ENCODE data around the gene MT1HL1.
"Not testable (repeated sequence)": the region's sequence is repeated elsewhere in the genome, so short reads cannot be mapped to it uniquely, and the experiment has no call there.

MT1HL1 gene

DNA sequence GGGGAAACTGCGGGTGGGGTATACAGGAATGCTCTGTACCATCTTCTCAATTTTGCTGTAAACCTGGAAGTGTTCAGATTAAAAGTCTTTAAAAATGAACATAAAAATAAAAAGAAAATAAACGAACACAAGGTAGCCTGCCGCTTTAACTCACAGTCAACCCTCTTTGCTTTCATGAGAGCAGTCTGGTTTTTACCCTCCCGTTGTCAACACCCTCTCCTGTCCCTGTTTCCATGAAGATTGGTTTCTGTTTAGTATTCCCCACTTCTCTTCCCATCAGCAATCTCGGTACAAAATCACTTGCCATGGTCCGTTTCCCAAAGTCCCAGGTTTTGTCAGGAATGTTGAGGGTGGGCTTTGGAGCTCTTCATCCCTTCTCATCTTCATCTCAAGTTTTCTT, 28.8 kb downstream of the MT1HL1 start:
- no peak for DNase-seq (ENCODE audit: low read depth)

DNA sequence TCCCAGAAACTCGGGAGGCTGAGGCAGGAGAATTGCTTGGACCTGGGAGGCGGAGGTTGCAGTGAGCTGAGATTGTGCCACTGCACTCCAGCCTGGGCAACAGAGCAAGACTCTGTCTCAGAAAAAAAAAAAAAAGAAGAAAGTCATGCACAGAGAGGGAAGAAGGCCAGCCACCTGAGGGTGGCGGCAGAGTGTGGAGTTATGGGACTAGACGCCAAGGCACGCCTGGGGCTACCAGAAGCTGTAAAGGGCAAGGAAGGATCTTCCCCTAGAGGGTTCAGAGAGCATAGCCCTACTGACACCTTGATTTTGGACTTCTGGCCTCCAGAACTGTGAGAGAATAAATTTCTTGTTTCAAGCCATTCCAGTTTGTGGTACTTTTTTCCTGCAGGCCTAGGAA, 30.2 kb downstream of the MT1HL1 start:
- DNase-seq (ENCODE audit: low read depth) = not testable (repeated sequence)

DNA sequence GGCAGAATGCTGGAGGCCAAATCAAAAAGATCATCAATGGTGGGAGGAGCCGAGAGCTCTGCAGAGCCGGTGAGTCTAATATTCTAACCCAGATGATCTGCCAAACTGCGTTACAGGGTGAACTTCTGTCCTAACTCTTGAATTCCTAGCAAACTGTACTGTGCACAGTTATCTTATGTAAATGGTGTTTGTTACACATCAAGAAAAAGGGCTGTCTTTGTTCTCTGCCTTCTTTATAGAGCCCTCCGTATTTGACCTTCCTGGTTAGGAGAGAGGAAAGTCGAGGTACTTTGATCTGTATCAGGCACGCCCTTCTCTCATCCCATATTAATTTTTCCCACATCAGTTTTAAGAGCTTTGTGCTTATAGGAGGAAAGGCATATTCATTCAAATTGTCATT, 37.6 kb downstream of the MT1HL1 start:
- DNase-seq (ENCODE audit: low read depth) = no peak

DNA sequence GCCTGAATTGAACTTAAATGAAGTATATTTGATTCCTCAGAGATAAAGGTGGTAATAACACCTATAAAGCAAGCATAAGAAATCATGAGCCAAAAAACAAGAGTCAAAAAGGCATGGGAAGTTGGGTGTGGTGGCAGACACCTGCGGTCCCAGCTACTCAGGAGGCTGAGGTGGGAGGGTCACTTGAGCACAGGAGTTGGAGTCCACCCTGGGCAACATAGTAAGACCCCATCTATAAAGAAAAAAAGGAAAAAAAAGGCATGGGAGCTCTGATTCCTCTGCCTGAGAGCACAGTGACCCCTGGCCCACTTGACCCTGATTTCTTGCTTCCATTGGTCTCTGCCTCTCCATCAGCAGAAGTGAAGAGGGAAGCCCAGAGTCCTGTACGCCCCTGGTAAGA, 40.3 kb downstream of the MT1HL1 start:
- no peak for DNase-seq (ENCODE audit: low read depth)

DNA sequence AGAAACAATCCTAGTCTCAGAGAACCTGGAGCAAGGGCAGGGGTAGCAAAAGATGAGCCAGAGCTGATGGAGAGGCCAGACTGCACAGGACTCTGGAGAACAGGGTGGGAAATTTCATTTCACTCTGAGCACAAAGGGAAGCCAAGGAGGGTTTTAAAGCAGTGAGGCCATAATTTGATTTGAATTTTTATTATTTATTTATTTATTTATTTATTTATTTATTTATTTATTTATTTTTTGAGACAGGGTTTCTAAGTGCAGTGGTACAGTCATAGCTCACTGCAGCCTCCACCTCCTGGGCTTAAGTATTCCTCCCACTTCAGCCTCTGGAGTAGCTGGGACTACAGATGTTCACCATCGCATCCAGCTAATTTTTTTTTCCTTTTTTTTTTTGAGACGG, 45.1 kb downstream of the MT1HL1 start:
- DNase-seq (ENCODE audit: low read depth) = no peak

DNA sequence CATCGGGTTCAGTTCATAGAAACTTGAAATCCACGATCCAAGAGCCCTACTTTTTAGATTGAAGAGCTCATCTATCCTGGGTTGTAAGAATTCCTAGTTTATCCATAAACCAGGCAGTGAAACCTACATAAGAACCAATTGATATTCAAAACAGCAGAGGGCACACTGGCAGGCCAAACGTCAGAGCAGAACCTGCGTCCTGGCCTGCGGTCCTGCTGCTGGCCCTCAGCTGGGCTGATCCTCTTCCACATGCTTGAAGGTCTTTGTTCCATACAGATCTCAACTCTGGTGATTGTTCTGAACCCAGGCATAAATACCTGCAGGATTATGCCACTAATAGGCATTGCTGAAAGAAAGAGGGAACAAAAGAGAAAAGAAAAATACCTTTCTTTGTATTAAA, 47.0 kb downstream of the MT1HL1 start:
- DNase-seq (ENCODE audit: low read depth) = no peak
